ENCODE data around the gene EYS.
"Not testable (repeated sequence)": the region's sequence is repeated elsewhere in the genome, so short reads cannot be mapped to it uniquely, and the experiment has no call there.

EYS gene

DNA sequence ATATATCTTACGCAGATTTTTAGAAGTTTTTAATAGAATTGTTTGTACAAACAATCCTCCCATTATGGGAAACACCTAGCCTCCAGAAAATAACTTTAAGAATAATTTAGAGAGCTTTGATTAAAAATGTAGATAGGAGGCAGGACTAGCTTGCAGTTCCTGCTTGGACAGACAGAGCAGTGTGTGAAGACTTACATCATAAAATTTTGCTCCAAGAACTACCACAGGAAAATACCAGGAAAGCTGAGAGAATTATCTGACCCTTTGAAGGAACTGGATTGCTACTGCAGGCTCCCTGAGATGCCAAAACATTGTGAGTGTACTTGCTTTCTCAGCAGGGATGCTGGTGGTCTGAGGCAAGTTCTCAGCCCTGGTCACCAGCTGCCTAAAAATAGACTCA lies 64.2 kb downstream of the EYS start:
- in situ Hi-C loops (cut with MboI; ENCODE audit: low pct_unique_long_range_greater_than_20kb, low sequenced_read_pairs, unreplicated experiment): no loop called here
- DNase-seq (ENCODE audit: low spot score): no peak
- TF ChIP-seq CTCF (IDR thresholded peaks at IDR 0.05; ENCODE audit: extremely low read depth, insufficient read depth, missing control alignments): no peak

GRCh38 chr6:65638047-65638831 lies 68.8 kb downstream of the EYS start:
- peak; percentile 27 for TF ChIP-seq CTCF (IDR thresholded peaks at IDR 0.05; ENCODE audit: extremely low read depth, insufficient read depth, missing control alignments)
- no peak for DNase-seq (ENCODE audit: low spot score)
- in situ Hi-C loops (cut with MboI; ENCODE audit: low pct_unique_long_range_greater_than_20kb, low sequenced_read_pairs, unreplicated experiment): no loop called here

DNA sequence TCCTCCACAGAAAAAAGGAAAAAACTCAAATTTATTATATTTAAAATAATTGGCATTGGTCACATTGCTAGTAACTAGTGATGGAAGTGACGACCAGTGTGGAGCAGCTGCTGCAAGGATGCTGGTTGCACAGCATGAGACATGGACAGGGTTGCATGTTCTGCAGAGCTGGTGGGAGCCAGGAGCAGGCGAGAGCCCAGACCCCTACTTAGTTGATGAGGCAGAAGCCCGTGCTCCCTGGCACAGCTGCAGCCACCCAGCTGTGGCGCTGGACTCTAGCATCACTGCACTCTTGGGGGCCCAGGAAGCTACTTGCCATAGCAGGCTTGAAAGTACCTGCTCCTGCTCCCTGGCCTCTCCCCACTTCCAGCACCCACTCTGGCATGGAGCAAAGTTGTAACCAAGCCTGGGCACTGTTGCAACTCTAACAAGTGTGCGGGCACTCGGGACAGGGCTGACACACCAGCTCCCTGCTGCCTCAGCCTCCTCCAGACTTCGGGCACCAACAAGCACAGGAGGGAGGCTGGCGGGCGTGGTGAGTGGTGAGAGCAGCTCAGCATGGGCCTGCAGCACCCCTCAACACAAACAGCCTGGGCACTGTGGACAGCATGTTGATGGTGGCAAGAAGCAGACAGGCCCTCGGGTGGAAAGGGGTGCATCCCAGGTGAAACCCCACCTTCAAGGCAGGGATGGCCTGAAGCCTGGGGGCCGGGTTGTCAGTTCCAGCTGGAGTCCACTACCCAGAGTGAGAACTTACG lies 69.6 kb downstream of the EYS start:
- DNase-seq (ENCODE audit: low spot score): no peak
- TF ChIP-seq CTCF (IDR thresholded peaks at IDR 0.05; ENCODE audit: extremely low read depth, insufficient read depth, missing control alignments): no peak
- in situ Hi-C loops (cut with MboI; ENCODE audit: low pct_unique_long_range_greater_than_20kb, low sequenced_read_pairs, unreplicated experiment): no loop called here

DNA sequence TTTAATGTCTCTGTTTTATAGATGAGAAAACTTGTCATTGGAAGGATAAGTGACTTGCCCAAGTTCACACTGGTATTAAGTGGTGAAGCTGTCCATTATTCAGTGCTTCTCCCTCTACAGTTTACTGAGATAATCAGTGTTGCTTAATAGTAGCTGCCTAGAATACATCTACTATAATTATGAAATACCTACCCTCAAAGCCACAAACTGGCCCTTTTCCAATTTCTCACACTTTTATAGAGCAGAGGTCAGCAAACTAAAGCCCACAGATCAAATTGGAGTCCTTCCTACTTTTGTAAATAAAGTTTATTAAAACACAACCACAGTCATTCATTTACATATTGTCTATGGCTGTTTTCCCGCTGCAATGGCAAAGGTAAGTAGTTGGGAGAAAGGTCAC lies 73.5 kb downstream of the EYS start:
- in situ Hi-C loops (cut with MboI; ENCODE audit: low pct_unique_long_range_greater_than_20kb, low sequenced_read_pairs, unreplicated experiment): no loop called here
- no peak for TF ChIP-seq CTCF (IDR thresholded peaks at IDR 0.05; ENCODE audit: extremely low read depth, insufficient read depth, missing control alignments)
- no peak for DNase-seq (ENCODE audit: low spot score)

GRCh38 chr6:65631711-65632110 lies 75.3 kb downstream of the EYS start:
- no peak for TF ChIP-seq CTCF (IDR thresholded peaks at IDR 0.05; ENCODE audit: extremely low read depth, insufficient read depth, missing control alignments)
- in situ Hi-C loops (cut with MboI; ENCODE audit: low pct_unique_long_range_greater_than_20kb, low sequenced_read_pairs, unreplicated experiment): no loop called here
- DNase-seq (ENCODE audit: low spot score): no peak

DNA sequence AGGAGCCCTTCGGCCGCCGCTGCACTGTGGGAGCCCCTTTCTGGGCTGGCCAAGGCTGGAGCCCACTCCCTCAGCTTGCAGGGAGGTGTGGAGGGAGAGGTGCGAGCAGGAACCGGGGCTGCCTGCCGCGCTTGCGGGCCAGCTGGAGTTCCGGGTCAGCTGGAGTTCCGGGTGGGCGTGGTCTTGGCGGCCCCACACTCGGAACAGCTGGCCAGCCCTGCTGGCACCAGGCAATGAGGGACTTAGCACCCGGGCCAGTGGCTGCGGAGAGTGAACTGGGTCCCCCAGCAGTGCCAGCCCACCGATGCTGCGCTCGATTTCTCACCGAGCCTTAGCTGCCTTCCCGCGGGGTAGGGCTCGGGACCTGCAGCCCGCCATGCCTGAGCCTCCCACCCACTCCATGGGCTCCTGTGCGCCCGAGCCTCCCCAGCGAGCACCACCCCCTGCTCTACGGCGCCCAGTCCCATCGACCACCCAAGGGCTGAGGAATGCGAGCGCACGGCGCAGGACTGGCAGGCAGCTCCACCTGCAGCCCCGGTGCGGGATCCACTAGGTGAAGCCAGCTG lies 79.5 kb downstream of the EYS start:
- in situ Hi-C loops (cut with MboI; ENCODE audit: low pct_unique_long_range_greater_than_20kb, low sequenced_read_pairs, unreplicated experiment); DNase-seq (ENCODE audit: low spot score): not testable (repeated sequence)

- no peak for DNase-seq (ENCODE audit: low spot score)
- no peak for TF ChIP-seq CTCF (IDR thresholded peaks at IDR 0.05; ENCODE audit: extremely low read depth, insufficient read depth, missing control alignments)
- in situ Hi-C loops (cut with MboI; ENCODE audit: low pct_unique_long_range_greater_than_20kb, low sequenced_read_pairs, unreplicated experiment): no loop called here
Measured at GRCh38 chr6:65627015-65627414, 80.0 kb downstream of the EYS start.
